Endometrial microvascular endothelial cells (primary cell): ENCODE data around the gene GALNT8. TPM values are rescaled to one million over a fixed set of nuclear protein-coding genes. Genes with fewer than 3 reads are reported as not detected.
"Not testable (repeated sequence)": the region's sequence is repeated elsewhere in the genome, so short reads cannot be mapped to it uniquely, and the experiment has no call there.

Experiments used
- in situ Hi-C: cut with HindIII; loops from 2 replicates; pipeline ENCODE4 v1.10.0; 2017; ENCODE audit warnings: low sequenced_read_pairs, low pct_unique_long_range_greater_than_20kb; ENCODE audit errors: inconsistent ontology term
- total RNA-seq: library from RNA; depleted of rRNA; stranded (reverse); fragments of >200 nt; gene quantifications from one replicate; pipeline ENCODE4 v1.2.3, GENCODE V29; 2015; ENCODE audit errors: inconsistent ontology term

GALNT8 gene
- total RNA-seq, 1 donor from 2014 or later = not detected

DNA sequence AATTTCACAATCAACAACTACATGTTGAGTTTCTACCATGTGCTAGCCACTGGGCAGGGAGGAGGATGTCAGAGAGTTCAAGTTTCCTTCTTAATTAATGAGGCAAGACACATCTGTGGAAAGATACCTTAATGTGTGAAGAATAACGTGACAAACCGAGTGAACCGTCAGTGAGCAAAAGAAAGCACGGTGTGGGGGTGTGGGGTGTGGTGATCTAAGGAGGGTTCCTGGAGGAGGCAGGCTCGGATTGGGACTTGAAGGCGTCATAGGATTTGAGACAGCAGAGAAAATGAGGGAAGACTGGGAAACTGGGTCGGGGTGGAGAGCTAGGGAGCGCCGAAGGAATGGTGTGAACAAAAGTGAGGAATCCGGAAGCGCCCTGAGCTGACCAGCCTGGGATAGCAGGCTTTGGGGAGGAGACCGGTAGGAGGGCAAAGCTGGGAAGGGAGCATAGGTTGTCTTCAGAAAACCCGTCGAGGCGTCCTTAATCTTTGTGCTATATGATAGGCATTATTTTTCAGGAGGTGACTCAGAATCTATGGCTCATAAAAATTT, 22.3 kb downstream of the GALNT8 start:
- in situ Hi-C loops = no loop called here

DNA sequence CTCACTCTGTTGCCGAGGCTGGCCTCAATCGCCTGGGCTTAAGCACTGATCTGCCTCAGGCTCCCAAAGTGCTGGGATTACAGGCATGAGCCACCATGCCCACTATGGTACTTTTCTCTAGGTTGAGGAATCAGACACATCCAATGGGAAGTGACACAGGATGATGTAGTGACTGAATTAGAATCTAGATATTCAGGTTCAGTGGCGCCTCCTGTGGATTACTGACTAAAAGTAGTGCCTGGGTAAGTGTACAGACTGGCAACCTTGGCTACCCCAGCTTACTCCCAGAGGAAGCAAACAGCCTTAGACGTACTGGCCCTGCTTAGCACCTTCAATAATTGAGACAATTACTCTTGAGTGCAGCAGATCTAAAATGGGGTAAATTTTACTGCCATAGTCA, 22.8 kb downstream of the GALNT8 start:
- in situ Hi-C loops = no loop called here

DNA sequence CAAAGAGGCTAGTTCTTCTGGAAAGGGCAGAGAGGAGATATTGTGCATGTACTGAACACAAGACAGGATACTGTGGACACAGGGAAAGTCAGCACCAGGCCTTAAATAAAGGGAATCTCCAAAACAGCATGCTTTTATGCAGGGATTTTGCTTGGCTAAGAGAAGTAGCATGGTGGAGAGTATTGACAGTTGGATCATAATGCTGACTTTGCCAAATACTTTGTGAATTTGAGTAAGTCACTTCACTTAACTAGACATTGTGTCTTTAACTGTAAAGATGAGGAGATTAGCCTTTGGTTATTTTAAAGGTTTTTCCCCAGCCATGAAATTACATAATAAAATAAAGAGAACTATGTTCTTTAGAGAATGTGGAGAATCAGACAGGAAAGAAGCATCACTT, 24.5 kb downstream of the GALNT8 start:
- in situ Hi-C loops = no loop called here

DNA sequence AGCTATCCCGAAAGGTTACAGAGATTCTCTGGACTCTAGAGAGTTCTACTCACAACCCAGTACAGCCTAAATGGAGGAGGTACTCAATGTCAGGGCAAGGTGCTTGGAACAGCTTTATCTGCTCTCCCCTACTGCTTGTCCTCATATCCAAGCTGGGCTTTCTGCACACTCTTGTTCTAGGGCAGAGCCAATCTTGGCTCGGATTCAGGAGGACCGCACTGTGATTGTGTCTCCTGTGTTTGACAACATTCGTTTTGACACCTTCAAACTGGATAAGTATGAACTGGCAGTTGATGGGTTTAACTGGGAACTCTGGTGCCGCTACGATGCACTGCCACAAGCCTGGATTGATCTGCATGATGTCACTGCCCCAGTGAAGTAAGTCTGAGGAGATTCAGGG, 25.0 kb downstream of the GALNT8 start:
- in situ Hi-C loops = no loop called here

DNA sequence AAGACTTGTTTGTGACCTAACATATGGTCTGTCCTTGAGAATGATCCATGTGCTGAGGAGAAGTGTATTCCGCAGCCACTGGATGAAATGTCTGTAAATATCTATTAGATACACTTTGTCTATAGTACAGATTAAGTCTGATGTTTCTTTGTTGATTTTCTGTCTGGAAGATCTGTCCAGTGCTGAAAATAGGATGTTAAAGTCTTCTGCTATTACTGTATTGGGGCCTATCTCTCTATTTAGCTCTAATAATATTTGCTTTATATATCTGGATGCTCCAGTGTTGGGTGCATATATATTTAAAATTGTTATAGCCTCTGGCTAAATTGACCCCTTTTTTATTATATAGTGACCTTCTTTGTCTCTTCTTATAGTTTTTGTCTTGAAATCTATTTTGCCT, 31.5 kb downstream of the GALNT8 start:
- in situ Hi-C loops = not testable (repeated sequence)

DNA sequence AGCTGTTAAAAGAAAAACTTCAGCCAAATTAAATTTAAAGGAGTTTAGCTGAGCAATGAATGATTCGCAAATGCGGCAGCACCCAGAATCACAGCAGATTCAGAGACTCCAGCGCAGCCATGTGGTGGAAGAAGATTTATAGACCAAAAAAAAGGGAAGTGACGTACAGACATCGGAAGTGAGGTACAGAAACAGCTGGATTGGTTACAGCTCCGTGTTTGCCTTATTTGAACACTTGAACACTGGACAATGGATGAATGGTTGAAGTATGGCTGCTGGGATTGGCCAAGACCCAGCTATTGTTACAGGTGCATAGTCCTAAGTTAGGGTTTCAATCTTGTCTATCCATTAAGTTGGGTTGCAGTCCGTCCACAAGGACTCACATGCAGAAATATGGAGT, 42.6 kb downstream of the GALNT8 start:
- in situ Hi-C loops = no loop called here

DNA sequence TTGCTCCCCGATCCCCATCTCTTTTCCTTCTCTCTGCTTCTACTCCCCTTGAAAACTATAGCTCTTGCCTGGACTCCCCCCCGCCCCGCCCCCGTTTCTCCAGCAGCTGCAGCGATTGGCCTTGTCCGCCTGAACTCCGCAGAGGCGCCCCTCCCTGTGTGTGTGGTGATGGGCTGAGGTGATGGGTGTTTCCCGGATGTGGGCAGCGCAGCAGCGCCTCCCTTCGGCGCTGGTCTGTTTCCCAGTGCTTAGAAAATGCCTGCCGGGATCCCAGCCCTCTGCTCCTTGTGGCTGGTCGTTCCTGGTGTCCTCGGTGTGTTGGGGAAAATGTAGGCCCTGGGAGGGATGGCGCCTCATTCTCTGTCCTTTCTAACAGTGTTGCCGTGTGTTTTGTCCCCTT, 43.3 kb downstream of the GALNT8 start:
- in situ Hi-C loops = no loop called here

DNA sequence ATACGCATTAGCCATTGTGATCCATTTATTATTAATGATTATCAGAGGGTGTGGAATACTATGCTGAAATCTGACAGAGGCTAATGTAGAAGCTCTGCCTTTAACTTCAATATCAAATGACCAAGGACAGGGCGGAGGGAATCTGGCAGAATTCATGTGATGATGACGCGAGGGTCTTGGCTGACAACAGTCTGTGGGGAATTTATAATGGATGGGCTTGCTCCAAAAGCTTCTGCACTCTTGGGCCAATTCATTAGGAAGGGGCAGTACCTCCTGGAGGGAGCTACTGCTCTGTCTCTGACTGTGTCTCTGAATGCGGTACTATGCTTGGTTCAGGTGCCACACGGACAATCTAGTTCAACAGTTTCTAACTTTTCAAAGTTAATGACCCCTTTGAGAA, 46.2 kb downstream of the GALNT8 start:
- in situ Hi-C loops = no loop called here

DNA sequence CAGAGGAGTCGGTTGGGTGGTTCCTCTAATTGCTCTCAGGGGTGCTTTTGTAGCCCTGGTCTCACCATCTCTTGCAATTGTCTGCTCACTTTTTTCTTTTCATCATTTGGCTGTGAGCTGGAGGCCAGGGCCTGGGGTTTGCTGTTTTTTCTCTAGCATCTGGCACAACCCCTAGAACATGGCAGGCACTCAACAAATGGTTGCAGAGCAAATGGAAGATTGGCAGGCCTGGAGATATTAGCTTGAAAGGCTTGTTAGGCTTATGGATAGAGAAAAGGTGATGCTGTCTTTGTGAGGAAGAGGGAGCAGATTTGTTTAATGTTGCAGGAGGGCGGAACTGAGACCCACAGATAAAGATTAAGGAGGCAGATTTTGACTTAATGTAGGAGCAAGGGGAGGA, 47.0 kb downstream of the GALNT8 start:
- in situ Hi-C loops = no loop called here

DNA sequence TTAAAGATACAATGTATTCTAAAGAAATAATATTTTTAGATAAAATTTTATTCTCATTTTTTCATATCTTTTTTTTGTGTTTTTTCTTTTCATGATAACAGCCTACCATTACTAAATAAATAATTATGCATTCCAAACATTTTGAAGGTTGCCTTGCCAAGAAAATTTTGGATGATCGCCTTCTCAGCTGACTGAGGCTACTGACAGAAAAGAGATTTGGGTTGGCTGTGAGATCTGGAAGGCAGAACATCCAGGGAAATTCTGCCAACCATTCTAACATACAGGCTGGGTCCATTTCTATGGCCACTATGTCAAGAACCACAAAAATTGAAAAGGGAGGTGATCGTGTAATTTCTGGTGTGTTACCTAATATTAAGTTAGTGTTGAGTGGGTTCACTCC, 48.1 kb downstream of the GALNT8 start:
- in situ Hi-C loops = no loop called here

DNA sequence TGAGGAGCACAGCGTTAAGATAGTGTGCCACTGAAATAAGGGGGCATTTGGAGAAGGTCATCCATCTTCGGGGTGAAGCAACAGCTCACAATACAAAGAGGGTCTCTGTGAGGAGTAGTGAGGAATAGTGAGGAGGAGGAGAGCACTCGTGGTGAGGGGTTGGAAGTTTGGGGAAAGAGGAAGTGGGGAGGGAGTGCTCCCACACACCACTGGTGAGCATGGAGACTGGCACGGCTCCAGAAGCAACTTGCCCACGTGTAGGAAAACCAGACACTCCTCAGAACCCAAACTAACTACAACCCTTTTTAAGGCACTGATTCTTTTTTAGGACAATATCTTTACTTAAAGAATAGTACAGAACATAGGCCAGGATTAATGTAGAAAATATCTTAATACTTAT, 48.9 kb downstream of the GALNT8 start:
- in situ Hi-C loops = no loop called here

DNA sequence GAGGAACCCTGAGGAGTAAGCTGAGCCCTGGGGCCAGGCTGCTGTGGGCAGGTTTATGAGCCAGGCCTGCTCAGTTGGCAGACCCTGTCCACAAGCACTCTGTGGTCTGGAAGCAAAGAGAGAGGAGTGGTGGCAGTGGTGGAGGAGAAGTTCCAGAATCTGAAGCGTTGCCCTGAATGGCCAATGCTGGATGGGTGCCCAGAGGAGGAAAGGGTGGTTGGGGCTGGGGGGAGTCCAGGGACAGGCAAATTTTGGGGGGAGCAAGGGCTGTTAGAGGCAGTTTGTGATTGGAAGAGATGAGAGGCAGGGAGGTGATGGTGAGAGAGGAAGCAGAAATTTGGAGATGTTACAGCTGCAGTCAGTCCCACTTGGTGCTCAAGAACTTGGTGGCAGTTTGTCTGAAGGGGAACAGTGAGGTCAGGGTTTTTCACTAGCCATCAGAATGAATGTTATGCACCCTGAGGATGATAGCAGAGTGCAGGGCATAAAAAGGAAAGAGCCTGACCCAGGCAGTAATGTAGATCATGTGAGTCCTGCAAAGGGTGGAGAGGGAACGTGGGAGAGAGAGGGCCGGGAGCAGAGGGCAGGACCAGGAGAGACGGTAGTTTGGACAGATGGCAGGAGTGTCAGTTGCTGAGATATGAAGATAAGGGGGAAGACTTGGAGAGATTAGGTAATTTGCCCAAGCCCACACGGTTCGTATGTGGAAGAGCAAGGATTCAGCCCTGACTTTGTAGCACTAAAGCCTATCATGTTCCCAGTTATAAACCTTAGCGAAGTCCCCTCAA, 51.2 kb downstream of the GALNT8 start:
- in situ Hi-C loops = no loop called here

DNA sequence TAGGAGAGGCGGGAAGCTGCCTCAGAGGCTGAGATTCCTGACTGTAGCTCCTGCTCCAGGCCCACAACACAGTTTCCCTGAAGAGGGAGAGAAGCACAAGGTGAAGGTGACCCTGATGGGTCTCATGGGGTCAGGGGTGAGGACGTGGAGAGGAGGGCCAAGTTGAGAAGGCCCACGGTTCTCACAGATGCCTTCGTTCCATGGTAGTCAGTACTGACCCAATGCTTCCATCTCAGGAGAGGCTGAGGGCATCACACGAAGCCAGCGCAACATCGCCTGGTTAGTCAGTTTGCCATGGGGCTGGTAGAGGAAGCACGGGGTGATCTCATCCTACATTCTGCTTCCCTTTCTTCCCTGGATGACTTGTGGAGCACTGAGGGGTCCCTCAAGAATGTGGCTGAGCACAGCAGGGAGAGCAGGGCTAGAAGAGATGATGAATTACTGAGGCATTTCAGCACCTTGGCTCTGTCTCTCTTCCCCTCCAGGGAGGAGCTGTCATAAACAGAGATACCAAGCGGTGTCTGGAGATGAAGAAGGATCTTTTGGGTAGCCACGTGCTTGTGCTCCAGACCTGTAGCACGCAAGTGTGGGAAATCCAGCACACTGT, 51.9 kb downstream of the GALNT8 start:
- in situ Hi-C loops = no loop called here

DNA sequence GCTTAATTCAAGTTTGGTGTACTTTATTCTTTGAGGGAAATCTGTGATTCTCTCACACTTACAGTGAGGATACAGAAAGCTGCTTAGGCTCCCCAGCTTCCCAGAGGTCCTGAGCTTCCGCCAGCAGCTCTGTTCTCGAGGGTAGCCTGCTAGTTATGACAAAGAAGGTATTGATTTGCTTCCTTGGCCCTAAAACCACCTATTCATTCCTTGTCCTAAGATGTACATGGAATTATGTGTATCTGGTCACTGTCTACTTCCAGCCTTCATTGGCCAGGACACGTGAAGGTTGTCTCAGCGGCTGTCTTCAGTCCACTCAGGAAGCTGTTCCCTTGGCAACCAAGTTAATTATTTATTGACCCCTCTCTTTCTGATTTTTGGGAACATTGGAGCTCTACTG, 55.7 kb downstream of the GALNT8 start:
- in situ Hi-C loops = no loop called here

DNA sequence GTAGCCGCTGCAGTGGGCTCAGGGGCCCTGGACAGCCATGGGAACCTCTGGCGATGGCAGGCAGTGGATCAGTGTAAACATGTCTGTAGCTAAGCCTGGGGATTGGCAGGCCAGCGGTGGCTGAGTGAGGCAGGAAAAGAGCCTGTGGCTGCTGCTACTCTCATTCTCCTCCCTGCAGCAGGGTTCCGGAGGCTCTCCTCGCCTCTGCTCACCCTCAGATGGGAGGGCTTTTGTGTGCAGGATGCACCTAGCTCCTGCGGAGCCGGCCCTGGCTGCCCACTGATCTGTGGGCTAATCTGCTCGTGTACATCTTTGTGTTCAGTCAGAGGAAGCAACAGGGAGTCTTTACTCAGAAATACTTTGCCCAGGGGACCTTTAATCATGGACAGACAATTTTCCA, 59.5 kb downstream of the GALNT8 start:
- in situ Hi-C loops = no loop called here

DNA sequence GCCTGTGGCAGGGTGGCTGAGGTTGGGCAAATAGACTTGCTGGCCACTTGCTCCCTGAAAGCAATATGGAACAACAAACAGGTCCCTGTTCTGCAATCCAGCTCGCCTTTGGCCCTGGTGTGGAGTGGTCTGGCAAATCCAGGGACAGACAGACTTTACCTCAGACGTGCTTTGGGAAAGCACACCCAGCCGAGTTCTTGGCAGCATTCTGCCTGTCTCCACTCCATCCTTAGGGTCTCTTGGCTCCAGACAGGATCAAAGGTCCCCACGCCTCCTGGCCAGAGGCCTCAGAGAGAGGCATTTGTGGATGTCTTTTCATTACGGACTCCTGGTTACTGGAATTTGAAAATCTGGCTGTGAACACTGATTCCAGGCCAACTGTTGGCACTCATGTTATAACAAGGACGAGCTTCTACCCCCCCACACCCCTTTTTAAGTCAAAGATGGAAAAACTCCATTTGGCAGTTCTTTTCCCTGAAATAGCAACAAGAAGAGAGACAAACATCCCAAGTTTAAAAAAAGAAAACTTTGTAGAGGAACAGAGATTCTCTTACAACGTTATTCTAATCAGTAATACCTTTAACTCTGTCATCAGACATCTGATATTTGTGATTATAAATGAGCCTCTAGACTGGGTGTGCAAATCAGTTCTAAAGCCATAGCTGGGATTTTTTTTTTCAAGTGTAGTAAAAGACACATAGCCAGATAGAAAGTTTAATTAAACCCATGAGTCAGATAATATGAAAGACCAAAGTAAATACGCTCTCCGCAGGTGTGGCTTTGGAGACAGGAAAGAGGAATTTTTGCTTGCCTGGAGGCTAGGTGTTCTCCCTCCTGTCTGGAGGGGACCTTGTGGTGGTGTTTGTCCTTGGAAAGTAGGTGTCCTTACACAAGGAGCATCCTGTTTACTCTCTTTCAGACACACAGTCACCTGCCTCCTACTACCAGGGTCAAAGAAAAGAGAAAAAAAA, 60.7 kb downstream of the GALNT8 start:
- in situ Hi-C loops = no loop called here

DNA sequence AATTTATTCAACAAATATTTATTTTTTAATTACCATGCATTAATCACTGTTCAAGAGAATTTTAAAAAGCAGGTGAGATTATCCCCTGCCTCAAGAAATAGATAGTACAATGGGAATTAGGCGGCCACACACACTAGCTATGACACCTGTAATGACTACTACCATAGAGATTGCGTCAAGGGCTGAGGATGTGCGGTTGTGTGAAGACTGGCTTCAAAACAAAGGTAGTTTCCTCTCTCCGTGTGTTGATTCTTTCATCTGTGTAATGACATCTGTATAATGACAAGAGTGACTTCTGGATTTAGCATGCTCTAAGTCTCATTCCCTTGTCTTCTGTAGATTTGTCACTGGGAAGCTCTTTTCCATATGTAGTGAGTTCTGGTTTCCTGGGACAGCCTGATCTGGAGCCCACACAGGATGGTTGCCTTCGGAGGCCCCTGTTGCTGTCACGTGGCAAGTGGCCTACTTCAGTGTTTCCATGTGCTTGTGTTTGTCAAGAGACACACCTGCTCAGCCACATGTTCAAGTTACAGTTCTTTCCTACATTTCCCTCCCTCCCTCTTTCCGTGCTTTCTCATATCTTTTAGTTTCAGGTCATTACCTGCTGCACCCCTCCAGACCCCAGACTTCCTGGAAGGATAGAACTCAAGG, 64.3 kb downstream of the GALNT8 start:
- in situ Hi-C loops = no loop called here

DNA sequence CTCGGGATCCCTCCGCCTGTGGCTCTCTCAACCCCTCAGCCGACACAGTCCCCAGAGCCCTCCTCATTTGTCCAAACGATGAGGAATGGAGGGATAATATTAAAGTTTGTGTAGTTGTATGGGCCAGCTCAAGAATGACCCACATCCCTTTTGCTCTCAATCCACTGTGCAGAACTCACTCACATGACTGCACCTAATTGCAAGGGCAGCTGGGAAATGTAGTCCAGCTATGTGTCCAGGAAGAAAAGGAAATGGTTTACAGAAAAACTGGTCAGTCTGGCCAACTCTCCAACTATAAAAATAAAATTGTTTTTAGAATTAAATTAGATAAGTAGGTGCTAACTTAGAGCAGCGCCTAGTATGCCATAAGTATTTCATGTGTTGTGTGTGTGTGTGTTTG, 66.6 kb downstream of the GALNT8 start:
- in situ Hi-C loops = no loop called here

DNA sequence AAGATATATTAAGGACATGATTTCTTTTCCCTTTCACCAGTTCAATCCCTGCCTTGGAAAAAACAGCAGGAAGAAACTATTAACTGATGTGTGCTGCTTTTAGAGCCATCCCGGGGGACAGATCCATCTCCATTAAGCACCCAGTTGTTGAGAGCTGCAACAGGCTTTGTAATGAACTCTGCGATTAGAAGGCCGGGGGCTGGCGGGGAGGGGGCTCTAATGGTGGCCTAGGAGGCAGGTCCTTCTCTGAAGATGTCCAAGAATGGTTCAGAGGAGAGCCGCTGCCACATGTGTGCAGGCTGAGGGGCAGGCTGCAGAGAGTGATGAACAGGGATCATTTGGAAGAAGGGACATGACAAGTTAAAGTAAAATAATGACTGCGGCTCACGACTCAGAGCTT, 67.8 kb downstream of the GALNT8 start:
- in situ Hi-C loops = no loop called here
